ENCODE results near the gene TAS1R3. TPM values are rescaled to one million over a fixed set of nuclear protein-coding genes. Genes with fewer than 3 reads are reported as not detected.
A peak's percentile ranks its signal among the peaks of the same experiment; 100 is the strongest.

Gene TAS1R3
- total RNA-seq, 1 experiment from 2014 or later: 0.31 TPM

GRCh38 chr1:1328254-1328653, 2.8 kb upstream of the TAS1R3 start:
- in situ Hi-C loops (cut with HindIII; ENCODE audit: low pct_unique_long_range_greater_than_20kb, low sequenced_read_pairs): no loop called here
- Histone ChIP-seq H3K27ac (ENCODE audit: low read length) (no peak overlapping the region), H3K4me3 (ENCODE audit: low read depth in 2 of 2, low read length in 2 of 2) (no peak overlapping the region), H3K4me1 (ENCODE audit: control insufficient read depth, insufficient read depth, low read length) (peaks cover 10% of the 10 kb centered on the region; the same call in 1 of the 2 replicates), H3K9me3 (ENCODE audit: control insufficient read depth, insufficient read depth, low read depth, low read length) (no peaks in the 10 kb centered on the region), H3K36me3 (ENCODE audit: control insufficient read depth, insufficient read depth, low read length) (no peaks in the 10 kb centered on the region; the same call in 1 of the 2 replicates), H3K27me3 (ENCODE audit: control insufficient read depth, insufficient read depth, low read length) (no peaks in the 10 kb centered on the region)
- ChIA-PET POLR2A (no interaction called here), CTCF (no interaction called here)
- TF ChIP-seq TCF7L2 (IDR thresholded peaks at IDR 0.05; ENCODE audit: low read depth, low read length) (no peak), POLR2AphosphoS5 (IDR thresholded peaks at IDR 0.05; ENCODE audit: low read depth, low read length) (no peak), SIN3A (IDR thresholded peaks at IDR 0.05; ENCODE audit: borderline replicate concordance, insufficient read depth, low read depth, low read length) (no peak), CTCF (IDR thresholded peaks at IDR 0.05) (no peak), REST (IDR thresholded peaks at IDR 0.05; ENCODE audit: insufficient read depth in 1 of 2, low read depth in 2 of 2, low read length in 1 of 2) (no peak)
- no peak for DNase-seq (ENCODE audit: low read depth, low spot score)
- no peak for ATAC-seq
- intact Hi-C loops (cut with micrococcal nuclease; ENCODE audit: unreplicated experiment): no loop called here
- no TSS peak for BruUV-seq (replicated peaks)

- POLR2A ChIA-PET: no interaction called here
- intact Hi-C loops (cut with micrococcal nuclease; ENCODE audit: unreplicated experiment): no loop called here
- no peaks in the 10 kb centered on the region; the same call in 1 of the 2 replicates for H3K36me3 ChIP-seq (ENCODE audit: control insufficient read depth, insufficient read depth, low read length)
- no peaks in the 10 kb centered on the region for H3K9me3 ChIP-seq (ENCODE audit: control insufficient read depth, insufficient read depth, low read depth, low read length)
- H3K4me1 ChIP-seq (ENCODE audit: control insufficient read depth, insufficient read depth, low read length): peaks cover 10% of the 10 kb centered on the region; the same call in 1 of the 2 replicates
- H3K27ac ChIP-seq (ENCODE audit: low read length): no peak overlapping the region
- DNase-seq (ENCODE audit: low read depth, low spot score) (no peak), ATAC-seq (no peak)
- BruUV-seq (replicated peaks): no TSS peak
- CTCF ChIA-PET: no interaction called here
- H3K27me3 ChIP-seq (ENCODE audit: control insufficient read depth, insufficient read depth, low read length): no peaks in the 10 kb centered on the region
- no peak overlapping the region for H3K4me3 ChIP-seq (ENCODE audit: low read depth in 2 of 2, low read length in 2 of 2)
- TF ChIP-seq TCF7L2 (IDR thresholded peaks at IDR 0.05; ENCODE audit: low read depth, low read length): no peak
- 0 out of 4 replicates have a peak, but pooled peaks of 1 of the 2 experiments have one; percentile 8 for TF ChIP-seq REST (IDR thresholded peaks at IDR 0.05; ENCODE audit: insufficient read depth in 1 of 2, low read depth in 2 of 2, low read length in 1 of 2)
- TF ChIP-seq POLR2AphosphoS5 (IDR thresholded peaks at IDR 0.05; ENCODE audit: low read depth, low read length): peak; percentile 54; the same call in 1 of the 2 replicates
- in situ Hi-C loops (cut with HindIII; ENCODE audit: low pct_unique_long_range_greater_than_20kb, low sequenced_read_pairs): no loop called here
Measured at GRCh38 chr1:1329304-1330210, 1.5 kb upstream of the TAS1R3 start.
